ENCODE results near the gene MYH10.

DNA sequence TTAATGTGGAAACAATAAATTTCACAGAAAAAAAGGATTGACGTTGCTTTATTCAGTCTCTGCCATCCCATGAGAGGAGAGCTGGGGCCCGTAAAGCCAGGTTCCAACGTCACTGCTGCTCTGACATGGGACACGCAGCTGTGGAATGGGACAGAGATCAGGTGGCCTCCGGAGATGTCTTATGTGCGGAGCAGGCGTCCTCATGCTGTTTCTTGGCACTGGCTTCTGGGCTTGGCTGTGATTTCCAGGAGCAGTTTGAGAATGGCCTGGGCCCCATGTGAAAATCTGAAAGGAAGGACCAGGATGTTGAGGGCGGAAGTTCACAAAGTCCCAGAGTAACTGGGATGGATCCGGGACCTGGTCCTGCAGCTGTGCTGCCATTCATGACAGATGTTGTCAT, 162.4 kb downstream of the MYH10 start:
- TF ChIP-seq POLR2AphosphoS5 (IDR thresholded peaks at IDR 0.05; ENCODE audit: low read depth, low read length) (no peak), POLR2A (IDR thresholded peaks at IDR 0.05; ENCODE audit: low read depth, low read length) (no peak), TAF1 (IDR thresholded peaks at IDR 0.05; ENCODE audit: low read depth, low read length) (no peak), PAX5 (IDR thresholded peaks at IDR 0.05; ENCODE audit: insufficient read depth, low read length, severe bottlenecking) (no peak), SPI1 (IDR thresholded peaks at IDR 0.05; ENCODE audit: low read depth, low read length) (no peak), POU2F2 (IDR thresholded peaks at IDR 0.05; ENCODE audit: low read depth, low read length) (no peak)

Measured in GM12891 (cell line).